Activated T-helper 1 cell treated with Interleukin-2 at 50 U/mL for 16 hours (primary cell): ENCODE data around the gene SCGB3A1.

Source experiments
- DNase-seq: peaks from one replicate; pipeline ENCODE4 v3.0.0-alpha.2; 2020; ENCODE audit warnings: low read depth

SCGB3A1 gene

GRCh38 chr5:180604271-180604670 lies 13.0 kb upstream of the SCGB3A1 start:
- no peak for DNase-seq

GRCh38 chr5:180603076-180603594 lies 11.8 kb upstream of the SCGB3A1 start:
- no peak for DNase-seq

DNA sequence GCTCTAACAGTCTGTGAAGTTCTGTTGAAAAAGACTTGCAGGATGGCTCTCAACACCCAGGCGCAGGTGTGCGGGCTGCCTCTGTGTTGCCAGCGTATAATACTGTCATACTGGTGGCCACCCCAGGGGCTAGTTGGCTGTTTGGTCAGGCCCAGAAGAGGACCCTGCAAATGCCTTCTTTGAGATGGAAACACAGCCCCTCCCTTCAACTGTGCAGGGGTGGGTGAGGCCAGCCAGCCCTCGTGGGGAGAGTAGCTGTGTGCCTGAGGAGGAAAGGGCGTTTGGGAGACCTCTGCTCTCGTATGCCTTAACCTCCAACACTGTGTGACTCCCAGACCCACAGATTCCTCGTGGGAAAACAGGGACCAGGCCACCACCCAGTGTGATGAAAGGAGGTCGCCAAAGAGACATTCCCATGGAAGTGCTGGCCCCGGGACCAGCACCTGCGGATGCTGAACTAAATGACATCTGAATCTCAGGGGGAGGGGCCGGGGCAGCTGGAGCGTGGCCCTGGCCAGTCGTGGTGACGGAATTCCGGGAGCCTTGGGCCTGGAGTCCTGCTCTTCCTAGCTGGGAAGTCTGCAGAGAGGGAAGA lies 11.3 kb upstream of the SCGB3A1 start:
- no peak for DNase-seq

- DNase-seq = no peak
Measured at GRCh38 chr5:180601591-180602480, 10.5 kb upstream of the SCGB3A1 start.

- DNase-seq = no peak
Measured at GRCh38 chr5:180600554-180601041, 9.3 kb upstream of the SCGB3A1 start.

GRCh38 chr5:180599981-180600553 lies 8.8 kb upstream of the SCGB3A1 start:
- DNase-seq = no peak

GRCh38 chr5:180599590-180599914 lies 8.3 kb upstream of the SCGB3A1 start:
- no peak for DNase-seq

DNA sequence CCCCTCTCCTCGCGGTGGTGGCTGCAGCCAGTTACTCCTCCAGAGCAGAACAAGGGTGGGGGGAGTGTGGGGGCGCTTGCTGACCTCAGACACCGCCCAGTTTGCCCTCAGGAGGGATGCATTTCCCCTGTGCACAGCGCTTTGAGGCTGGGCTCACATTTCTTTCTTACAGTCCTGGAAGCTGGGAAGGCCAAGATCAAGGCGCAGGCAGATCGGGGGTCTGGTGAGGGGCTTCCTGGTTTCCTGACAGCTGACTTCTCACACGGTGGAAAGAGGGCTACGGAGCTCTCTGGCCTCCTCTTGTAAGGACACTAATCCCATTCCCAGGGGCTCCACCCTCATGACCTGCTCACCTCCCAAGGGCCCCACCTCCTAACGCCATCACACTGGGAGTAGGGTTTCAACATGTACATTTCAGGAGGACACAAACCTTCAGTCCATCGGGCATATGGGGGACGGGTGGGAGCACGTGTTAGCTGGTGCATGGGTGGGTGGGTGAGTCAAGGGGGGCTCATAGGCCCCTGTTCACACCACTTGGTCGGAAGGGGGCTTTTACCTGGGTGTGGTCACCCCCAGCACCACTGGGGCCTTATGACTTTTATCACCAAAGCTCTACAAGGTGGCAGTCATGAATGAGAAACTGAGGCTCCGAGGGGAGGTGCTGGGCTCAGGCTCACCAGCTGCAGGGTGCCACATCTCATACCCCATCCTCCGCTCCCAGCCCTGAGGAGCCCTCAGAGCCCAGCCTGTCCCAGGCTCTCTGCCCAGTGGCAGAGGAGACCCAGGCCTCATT lies 7.7 kb upstream of the SCGB3A1 start:
- no peak for DNase-seq

GRCh38 chr5:180598316-180598701 lies 7.0 kb upstream of the SCGB3A1 start:
- DNase-seq = no peak

- DNase-seq = no peak
Measured at GRCh38 chr5:180596668-180597231, 5.5 kb upstream of the SCGB3A1 start.

DNA sequence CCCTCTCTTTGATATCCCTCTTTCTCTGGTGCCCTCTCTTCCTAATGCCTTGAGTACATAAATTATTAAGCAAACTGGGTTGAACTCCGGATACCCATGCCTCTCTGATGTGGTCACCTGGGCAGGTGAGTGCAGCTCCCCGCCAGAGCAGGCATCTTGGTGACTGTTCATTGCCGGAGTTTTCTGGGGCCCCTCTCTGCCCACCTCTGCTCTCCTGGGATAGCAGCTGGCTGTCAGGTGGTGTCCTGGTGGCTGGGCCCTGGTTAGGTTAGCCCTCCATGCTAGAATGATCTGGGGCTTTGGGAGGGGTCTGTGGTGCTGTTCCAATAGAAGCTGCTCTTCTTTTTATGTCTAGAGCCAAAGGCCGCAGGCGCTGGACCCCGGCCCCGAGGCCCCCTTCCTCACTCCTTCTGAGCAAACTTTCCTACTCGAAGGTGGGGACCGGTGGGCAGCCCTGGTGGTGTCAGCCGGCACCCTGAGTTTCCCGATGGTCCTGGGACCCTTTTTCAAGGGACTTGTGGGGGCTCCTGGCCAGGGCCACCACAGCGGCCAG lies 4.9 kb upstream of the SCGB3A1 start:
- DNase-seq = no peak

GRCh38 chr5:180595381-180596114 lies 4.2 kb upstream of the SCGB3A1 start:
- DNase-seq = no peak

DNA sequence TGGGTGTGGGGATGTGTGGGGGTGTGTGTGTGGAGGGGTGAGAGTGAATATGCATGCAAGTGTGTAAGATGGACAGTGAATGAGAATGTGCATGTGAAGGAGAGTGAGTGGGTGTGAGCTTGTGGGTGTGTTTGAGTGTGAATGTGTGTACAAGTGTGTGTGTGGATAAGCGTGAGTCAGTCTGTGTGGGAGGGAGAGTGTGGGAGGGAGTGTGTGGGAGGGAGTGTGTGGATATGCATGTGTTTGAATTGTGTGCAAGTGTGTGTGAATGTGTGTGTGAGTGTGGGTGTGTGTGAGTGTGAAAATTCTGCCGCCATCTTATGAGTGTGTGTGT lies 3.7 kb upstream of the SCGB3A1 start:
- no peak for DNase-seq

DNA sequence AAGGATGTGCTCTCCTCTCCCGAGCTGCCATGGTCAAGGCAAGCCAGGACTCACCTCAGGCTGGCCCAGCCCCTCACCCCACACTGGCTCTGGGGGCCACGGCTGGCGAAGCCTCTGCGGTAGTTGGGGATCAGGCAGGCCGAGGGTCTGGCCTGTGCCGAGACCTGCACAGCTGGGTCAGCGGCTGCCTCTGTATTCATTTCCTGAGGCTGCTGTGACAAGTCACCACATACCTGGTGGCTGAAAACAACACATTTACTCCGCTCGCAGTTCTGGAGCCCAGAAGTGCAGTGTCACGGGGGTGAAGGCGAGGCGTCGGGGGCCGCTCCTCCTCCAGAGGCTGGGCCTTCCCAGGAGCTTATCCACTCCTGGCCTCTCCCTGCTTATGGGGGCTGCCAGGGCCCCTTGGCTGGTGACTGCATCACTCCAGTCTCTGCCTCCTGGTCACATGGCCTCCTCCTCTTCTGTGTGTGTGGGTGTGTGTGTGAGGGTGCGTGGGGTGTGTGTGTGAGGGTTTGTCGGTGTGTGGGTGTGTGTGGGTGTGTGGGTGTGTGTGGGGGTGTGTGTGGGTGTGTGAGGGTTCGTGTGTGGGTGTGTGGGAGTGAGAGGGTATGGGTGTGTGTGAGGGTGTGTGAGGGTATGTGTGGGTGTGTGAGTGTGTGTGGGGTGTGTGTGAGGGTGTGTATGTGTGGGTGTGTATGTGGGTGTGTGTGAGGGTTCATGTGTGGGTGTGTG lies 3.2 kb upstream of the SCGB3A1 start:
- DNase-seq = no peak

DNA sequence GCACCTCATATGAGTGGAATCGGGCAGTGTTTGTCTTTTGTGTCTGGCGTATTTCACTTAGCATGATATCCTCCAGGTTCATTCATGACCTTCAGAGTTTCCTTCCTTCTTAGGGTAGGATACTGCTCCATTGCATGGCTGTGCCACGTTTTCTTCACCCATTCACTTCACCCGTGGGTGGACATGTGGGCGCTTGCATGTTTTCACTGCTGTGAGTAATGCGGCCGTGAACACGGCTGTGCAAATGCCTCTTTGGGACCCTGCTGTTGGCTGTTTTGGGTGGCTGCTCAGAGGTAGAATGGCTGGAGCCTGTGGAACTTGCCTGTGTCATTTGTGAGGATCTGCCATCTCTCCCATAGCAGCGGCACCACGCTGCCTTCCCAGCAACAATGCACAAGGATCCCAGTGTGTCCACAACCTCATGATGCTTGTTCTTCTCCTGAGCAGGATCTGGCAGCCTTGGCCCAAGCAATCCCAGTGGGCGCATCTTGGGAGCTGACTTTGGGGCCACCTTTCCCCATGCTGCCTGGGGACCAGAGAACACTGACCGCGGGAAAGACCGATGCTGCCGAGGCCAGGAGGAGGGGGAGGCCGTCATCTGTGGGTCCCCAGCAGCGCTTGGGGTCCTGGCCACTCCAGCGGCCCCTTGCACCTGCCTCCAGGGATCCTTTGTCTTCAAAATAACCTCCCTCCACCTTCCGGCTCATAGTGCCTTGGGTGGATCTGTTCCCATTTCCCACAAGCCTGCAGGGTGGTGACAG lies 2.3 kb upstream of the SCGB3A1 start:
- DNase-seq = no peak

DNA sequence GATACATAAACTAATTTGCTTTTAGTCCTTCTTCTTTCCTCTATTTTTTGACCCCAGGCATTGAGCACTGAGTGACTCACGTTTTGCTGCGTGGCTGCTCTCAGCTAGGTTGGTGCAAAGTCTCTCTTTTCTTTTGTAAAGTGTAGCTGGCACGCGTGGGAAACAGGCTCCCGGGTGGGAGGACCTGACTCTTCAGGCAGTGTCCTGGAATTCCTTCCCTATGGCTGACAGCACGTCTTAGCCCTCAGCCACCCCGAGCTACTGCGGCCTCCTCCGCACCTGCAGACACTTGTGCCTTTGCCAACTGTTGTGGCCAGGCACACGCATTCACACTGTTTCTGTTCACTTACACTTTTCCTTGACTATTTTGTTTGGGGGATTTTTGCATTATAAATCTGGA lies 877 bp upstream of the SCGB3A1 start:
- no peak for DNase-seq

GRCh38 chr5:180590543-180591310 lies 572 bp downstream of the SCGB3A1 start:
- no peak for DNase-seq

DNA sequence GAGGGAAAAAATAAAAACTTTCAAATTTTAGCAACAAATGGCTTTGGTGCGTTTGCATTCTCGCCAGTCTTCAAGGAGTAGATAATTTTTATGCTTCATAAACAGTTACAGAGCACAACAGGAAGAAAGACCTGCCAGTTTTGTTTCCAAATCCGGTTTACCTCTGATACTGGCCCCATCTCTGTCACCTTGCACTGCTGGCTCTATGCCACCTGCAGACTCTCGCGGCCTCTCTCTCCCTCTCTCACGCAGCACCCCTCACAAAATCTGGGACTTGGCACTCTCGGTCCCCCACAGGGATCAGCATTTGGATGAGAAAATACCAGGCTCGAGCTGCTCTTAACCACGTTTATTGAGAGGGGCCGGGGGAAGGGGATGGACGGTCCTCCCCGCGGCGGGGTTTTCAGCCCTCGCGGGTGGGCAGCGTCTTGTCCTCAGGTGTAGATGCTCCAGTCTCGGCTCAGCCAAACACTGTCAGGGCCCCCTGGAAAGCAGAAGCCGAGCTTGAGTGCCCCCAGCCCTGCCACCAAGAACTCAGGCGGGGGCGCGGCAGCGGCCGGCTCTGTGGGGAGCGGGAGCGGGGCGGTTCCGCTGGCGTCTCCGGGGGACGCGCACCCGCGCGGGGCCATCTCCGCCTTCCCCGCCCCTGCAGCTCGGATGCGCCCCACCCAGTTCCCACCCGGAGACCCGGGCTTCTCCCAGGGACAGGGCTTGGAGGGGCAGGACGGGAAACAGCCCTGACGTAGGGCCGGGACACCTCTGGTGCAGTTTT lies 1.3 kb downstream of the SCGB3A1 start:
- DNase-seq = no peak
